DND-41 (cell line): ENCODE results near the gene MAP7D1.

Source experiments
- ATAC-seq: fragments of 200-7000 bp; cut with Tn5 transposase; 3 replicates; pipeline ENCODE4 v1.9.1; 2021; ENCODE audit warnings: low read depth; ENCODE audit not compliant: insufficient read depth
- DNase-seq: peaks from one replicate; pipeline ENCODE4 v3.0.0-alpha.2; 2020
- H2AFZ ChIP-seq: 2 replicates; pipeline ENCODE4 v1.6.0; 2012; ENCODE audit warnings: low read depth, low read length
- H3K27ac ChIP-seq: 2 replicates; pipeline ENCODE4 v1.5.1; 2012; ENCODE audit warnings: low read length, inconsistent platforms
- H3K27me3 ChIP-seq: fragments of 200-600 bp; sonication (generic); 2 replicates; pipeline ENCODE4 v1.6.0; 2012; ENCODE audit warnings: low read length, mild to moderate bottlenecking, inconsistent platforms; ENCODE audit not compliant: insufficient read depth, poor library complexity
- H3K36me3 ChIP-seq: 2 replicates; pipeline ENCODE4 v1.5.1; 2012; ENCODE audit warnings: low read length, inconsistent platforms; ENCODE audit not compliant: insufficient read depth
- H3K4me1 ChIP-seq: 2 replicates; pipeline ENCODE4 v1.5.1; 2012; ENCODE audit warnings: mild to moderate bottlenecking, low read length; ENCODE audit not compliant: insufficient read depth
- H3K4me2 ChIP-seq: 2 replicates; pipeline ENCODE4 v1.6.0; 2012; ENCODE audit warnings: mild to moderate bottlenecking, moderate library complexity, low read length, inconsistent platforms; ENCODE audit not compliant: insufficient read depth
- H3K4me3 ChIP-seq, 2 experiments: fragments of 200-600 bp in 1 of 2; shearing (Covaris generic) in 1 of 2; 2 replicates each; pipeline ENCODE4 v1.5.1; 2012 to 2016; ENCODE audit warnings: inconsistent platforms in 2 of 2, low read length in 2 of 2, mild to moderate bottlenecking in 2 of 2, low read depth in 1 of 2, moderate library complexity in 1 of 2
- H3K79me2 ChIP-seq: 2 replicates; pipeline ENCODE4 v1.6.0; 2012; ENCODE audit warnings: low read length, inconsistent platforms; ENCODE audit not compliant: insufficient read depth
- H3K9ac ChIP-seq: 2 replicates; pipeline ENCODE4 v1.6.0; 2012; ENCODE audit warnings: low read depth, mild to moderate bottlenecking, inconsistent platforms, low read length, moderate library complexity
- H3K9me3 ChIP-seq: 2 replicates; pipeline ENCODE4 v1.5.1; 2012; ENCODE audit warnings: low read length, moderate library complexity, mild to moderate bottlenecking, inconsistent platforms; ENCODE audit not compliant: insufficient read depth, severe bottlenecking
- H4K20me1 ChIP-seq: 2 replicates; pipeline ENCODE4 v1.6.0; 2012; ENCODE audit warnings: low read length; ENCODE audit not compliant: insufficient read depth
- CTCF ChIP-seq: IDR thresholded peaks from 2 replicates; pipeline ENCODE4 v1.5.1; 2012; ENCODE audit warnings: borderline replicate concordance, low read length, moderate library complexity, mild to moderate bottlenecking; ENCODE audit not compliant: poor library complexity, severe bottlenecking; ENCODE audit errors: extremely low read depth
- EZH2 ChIP-seq: IDR thresholded peaks from 3 replicates; pipeline ENCODE4 v1.6.1; 2012; ENCODE audit warnings: borderline replicate concordance, low read depth, mild to moderate bottlenecking, moderate library complexity, low read length, inconsistent platforms; ENCODE audit not compliant: severe bottlenecking

The MAP7D1 gene

GRCh38 chr1:36155408-36156328 lies at the start of gene MAP7D1:
Gene MAP7D1, plus strand, starts transcription at chr1:36156160. Its CDS starts 258 bp downstream, at chr1:36156418.
- TF ChIP-seq CTCF: no peak
- no peak for TF ChIP-seq EZH2
- DNase-seq: peak; percentile 83
- Histone ChIP-seq H3K9ac (peak within 1 kb of the TSS; percentile 93), H3K79me2 (peaks cover 56% of the 10 kb centered on the region), H4K20me1 (peaks cover 26% of the 10 kb centered on the region), H3K27me3 (no peaks in the 10 kb centered on the region), H3K4me3 (peak within 1 kb of the TSS; percentile 86 to 94), H3K36me3 (peaks cover 17% of the 10 kb centered on the region), H3K4me1 (peaks cover 68% of the 10 kb centered on the region), H2AFZ (peak within 1 kb of the TSS; percentile 91), H3K4me2 (peak within 1 kb of the TSS; percentile 79), H3K9me3 (no peaks in the 10 kb centered on the region), H3K27ac (peak within 1 kb of the TSS; percentile 93)
- ATAC-seq: peak; percentile 65

GRCh38 chr1:36106269-36106668 lies 49.7 kb upstream of the MAP7D1 start:
- TF ChIP-seq EZH2 (no peak), CTCF (no peak)
- no peak overlapping the region for H3K4me3 ChIP-seq
- DNase-seq (no peak), ATAC-seq (no peak)
- no peaks in the 10 kb centered on the region for H3K27me3 ChIP-seq
- no peak overlapping the region for H3K9ac ChIP-seq
- no peaks in the 10 kb centered on the region for H4K20me1 ChIP-seq
- no peaks in the 10 kb centered on the region for H3K36me3 ChIP-seq
- no peak overlapping the region for H2AFZ ChIP-seq
- H3K27ac ChIP-seq: no peak overlapping the region
- H3K4me2 ChIP-seq: no peak overlapping the region
- no peaks in the 10 kb centered on the region for H3K9me3 ChIP-seq
- no peaks in the 10 kb centered on the region for H3K79me2 ChIP-seq
- no peaks in the 10 kb centered on the region for H3K4me1 ChIP-seq

- TF ChIP-seq EZH2 (no peak), CTCF (no peak)
- no peak for ATAC-seq
Observed at GRCh38 chr1:36107394-36107793, 48.6 kb upstream of the MAP7D1 start.

More at GRCh38 chr1:36107394-36107793, 48.6 kb upstream of the MAP7D1 start:
- no peaks in the 10 kb centered on the region for H4K20me1 ChIP-seq
- no peak overlapping the region for H3K27ac ChIP-seq
- H3K4me2 ChIP-seq: no peak overlapping the region
- DNase-seq: no peak
- no peaks in the 10 kb centered on the region for H3K9me3 ChIP-seq
- H3K4me3 ChIP-seq: no peak overlapping the region
- H3K4me1 ChIP-seq: no peaks in the 10 kb centered on the region
- no peak overlapping the region for H2AFZ ChIP-seq
- H3K79me2 ChIP-seq: no peaks in the 10 kb centered on the region
- no peaks in the 10 kb centered on the region for H3K27me3 ChIP-seq
- no peak overlapping the region for H3K9ac ChIP-seq
- no peaks in the 10 kb centered on the region for H3K36me3 ChIP-seq
